GM21737 (cell line): ENCODE data around the gene POP4.
"Not testable (repeated sequence)": the region's sequence is repeated elsewhere in the genome, so short reads cannot be mapped to it uniquely, and the experiment has no call there.

ENCODE experiments used
- ATAC-seq: cut with Tn5 transposase; IDR thresholded peaks from one replicate; pipeline ENCODE4 v1.9.1; 2021; ENCODE audit warnings: mild to moderate bottlenecking, moderate library complexity; ENCODE audit not compliant: unreplicated experiment

POP4 gene

DNA sequence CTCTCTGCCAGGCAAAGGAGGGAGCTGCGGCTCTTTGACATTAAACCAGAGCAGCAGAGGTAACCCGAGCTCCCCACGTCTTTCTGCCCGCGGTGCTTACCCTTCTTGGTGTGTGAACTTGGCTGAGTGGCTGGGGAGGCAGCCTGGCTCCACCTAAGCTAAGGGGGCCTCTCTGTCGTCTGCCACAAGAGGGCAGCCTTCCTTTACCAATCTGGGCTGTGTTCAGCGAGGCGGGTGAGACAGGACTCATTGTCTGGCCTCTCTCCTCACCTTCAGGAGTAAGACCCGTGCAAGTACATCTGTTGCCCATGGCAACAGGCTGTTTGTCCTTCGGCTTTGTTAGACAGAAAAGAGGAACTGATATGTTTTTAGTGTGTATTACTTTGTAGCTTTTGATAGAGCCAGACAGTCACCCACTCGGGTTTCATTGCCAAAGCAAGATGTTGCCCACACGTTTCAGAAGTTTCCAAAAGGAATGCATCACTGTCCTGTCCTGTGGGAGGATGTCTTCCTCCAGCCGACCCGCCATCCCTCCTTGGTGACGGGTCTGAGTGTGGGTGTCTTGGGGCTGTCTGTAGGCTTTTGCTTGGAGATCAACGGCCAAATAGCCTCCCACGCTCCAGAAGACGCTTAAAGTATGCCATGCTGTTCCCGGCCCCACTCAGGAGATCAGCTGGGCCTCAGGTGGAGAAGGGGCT lies 4.6 kb downstream of the POP4 start:
- ATAC-seq = peak; percentile 62

DNA sequence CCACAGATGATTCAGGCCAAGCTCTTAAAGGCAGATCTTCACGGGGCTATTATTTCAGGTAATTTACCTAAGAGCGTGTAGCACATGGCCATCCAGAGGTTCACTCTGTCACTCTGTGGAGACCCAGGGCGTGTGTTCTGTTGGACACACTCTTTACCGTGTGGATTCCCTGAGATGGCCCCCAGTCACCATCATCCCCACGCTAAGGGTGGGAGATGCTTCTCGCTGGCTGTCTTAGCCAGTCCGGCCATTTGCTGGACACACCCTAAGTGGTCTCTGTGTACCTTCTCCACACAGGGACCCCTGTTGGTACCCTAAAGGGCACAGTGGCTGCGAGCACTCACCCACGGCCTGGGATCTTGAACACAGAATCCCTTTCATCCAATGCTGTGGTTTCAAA lies 6.0 kb downstream of the POP4 start:
- ATAC-seq = no peak

DNA sequence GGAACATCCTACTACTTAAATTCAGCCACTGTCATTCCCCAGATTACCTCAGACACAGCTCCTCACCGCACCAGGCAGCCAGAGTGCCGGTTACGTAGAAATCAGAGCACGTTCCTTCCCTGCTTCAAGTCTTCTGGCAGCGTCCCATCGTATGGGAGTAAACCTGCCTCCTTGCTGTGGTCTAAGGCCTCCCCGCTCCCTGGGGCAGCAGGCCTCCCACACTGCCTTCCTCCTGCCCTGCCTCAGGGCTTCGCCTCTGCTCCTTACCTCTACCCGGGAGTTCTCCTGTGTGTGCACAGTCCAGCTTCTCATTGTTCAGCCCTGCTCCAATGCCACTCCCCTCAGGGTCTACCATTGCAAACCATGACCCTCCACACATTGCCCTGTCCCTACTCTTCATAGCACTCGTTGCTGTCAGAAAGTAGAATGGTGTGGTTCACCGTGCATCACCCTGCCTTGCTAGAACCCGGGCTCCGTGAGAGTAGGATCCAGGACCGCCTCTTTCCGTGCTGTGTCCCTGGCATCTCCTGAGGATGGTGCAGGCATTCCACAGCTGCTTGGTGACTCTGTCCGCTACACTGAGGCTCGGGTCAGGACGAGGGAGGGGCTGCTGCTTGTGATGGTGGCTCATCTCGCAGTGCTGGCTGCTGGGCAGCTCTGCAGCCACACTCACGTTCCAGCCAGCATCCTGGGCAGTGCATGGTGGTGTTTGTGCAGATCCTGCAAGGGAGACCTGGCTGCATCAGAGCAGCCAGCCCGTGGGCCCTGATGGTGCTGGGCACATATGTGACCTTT lies 6.9 kb downstream of the POP4 start:
- no peak for ATAC-seq

DNA sequence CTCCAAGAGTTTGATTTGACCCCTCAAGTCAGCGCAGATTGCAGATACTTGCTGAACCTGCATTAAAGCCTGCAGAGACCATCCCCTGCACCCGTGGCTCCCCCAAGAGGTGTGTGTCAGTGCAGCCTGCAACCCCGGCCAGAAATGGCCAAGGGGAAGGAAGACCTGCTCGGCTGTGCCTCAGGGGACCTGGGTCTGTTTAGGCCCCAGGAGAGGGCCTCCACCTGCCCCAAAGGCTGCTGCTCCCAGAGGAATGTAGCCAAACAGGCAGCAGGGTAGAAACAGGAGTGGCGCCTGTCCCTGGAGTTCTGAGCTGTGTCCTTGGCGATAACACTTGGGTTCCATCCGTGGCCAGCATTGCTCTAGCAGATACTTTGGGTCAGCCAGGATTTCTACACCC lies 8.0 kb downstream of the POP4 start:
- ATAC-seq = no peak

DNA sequence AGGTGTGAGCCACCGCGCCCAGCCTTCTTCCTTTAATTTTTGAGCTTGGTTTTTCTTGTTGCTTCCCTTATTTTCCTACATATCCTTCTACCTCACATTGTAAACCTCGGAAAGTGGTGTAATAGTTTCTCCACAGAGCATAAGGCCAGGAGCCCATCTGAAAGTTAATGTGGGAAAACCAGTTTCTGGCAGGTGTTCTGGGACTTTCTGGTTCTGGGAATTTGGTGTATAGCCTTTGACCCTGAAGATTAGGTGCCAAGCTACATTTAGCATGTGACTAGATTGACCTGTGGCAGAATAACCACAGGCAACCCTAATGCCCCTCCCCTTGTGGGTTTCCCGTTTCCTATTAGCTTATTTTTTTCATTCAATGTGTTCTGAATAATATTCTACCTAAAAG lies 8.7 kb downstream of the POP4 start:
- no peak for ATAC-seq

DNA sequence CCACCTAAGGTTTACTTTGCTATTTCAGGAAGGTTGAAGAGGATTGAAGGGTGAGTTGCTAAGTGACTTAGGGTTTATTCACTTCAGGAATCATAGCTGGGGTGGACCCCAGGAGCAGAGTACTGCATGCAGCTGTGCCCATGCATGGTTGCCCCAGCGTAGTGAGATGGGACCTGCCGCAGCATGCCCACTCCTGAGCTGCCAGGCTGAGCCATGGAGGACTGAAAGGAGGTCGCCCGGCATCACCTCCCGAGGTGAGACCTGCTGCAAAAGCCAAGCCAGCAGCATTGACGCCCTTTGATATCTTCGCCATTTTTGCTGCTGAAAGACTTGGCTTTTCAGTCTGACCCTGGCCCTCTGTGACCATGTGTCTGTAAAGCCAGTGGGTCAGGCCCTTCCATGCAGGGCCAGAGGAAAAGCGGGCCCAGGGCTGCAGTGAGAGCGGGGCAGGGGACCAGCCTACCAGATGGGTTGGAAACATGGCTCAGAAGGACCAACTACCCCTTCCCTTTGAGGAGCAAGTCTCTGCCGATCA lies 9.9 kb downstream of the POP4 start:
- ATAC-seq = no peak

DNA sequence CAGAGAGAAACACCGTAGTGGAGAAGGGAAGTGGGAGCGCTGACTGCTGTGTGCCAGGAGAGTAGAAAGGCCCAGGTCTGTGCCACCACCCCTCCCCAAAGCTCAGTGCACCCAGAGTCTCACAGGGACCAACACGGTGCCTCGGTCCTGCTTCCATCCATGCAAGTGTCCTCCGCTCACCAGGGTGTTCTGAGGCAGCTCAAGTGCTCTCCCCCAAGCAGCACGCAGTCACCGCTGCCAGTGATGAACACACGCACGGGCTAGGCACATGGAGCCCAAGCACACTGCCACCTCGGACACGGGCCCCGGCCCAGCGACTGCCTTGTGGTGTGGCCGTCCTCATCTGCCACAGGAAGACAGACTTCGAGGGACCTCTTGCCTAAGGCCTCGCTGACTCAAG lies 10.5 kb downstream of the POP4 start:
- no peak for ATAC-seq

DNA sequence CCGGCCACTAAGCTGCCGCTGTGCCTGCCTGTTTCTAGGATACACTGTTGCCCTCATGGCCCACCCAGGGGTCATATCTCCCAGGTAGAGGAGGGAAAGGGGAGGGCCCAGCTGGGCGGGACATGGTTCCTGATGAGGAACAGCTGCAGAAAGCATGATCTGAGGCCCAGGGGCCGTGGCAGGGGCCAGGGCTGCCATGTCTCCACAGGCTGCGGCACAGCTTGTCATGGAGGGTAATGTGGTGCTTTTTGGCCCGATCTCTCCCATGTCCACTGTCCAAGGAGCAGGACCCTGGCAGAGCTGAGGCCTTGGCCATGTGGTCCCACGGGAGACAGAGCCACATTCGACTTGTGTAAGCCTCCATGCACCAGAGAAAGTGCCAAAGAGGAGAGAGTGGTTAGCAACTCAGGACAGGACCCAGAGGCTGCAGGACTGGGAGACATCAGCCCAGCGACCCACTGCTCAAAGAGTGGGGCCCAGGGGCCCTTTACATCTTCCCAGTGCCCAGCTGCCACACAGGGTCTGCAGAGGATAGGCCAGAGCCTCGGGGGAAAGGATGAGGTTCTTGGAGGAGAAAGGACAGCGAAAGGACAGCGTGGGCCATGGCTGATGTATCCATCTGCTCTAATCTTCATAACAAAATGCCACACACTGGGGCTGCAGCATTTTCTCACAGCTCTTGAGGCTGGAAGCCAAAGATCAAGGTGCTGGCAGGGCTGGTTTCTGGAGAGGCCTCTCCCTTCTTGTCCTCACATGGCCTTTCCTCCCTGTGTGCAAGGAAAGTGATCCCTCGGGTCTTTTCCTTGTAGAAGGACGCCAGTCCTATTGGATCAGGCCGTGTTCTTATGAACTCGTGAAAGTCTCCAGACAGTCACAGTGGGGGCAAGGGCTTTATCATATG lies 11.5 kb downstream of the POP4 start:
- no peak for ATAC-seq

DNA sequence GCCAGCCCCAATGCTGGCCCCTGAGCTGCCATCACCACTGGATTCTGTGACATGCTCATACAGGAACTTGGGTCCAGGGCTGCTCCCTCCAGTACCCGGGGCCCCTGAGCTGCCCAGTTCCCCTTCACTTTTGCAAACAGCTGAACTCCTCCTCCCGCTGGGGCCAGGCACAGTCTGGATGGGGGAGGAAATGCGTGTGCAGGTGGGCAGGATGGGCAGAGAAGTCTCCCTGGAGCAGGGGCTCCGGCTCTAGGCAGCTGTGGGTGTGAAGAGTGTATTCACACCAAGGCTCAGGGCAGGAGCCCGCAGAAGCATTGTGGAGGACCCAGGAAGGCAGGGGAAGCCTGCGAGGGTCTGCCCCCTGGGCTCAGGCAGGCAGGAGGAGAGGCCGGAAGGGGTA lies 12.4 kb downstream of the POP4 start:
- no peak for ATAC-seq

DNA sequence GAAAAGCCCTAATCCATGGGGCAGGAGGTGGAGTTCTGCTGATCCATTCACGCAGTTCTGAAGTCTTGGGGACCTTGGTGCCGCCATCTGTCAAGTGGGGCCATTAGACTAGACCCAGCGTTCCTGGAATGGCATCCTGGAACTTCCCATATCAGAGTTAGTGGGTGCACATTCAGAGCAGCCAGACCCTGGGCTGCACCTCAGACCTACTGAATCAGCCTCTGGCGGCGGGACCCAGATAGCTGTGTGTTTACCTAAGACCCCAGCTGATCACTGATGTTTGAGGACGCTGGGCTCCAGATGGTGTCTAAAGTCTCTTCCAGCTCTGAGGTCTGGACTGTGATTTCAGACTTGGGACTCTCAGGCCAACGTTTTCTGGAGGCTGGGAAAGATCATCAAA lies 12.8 kb downstream of the POP4 start:
- ATAC-seq = no peak

DNA sequence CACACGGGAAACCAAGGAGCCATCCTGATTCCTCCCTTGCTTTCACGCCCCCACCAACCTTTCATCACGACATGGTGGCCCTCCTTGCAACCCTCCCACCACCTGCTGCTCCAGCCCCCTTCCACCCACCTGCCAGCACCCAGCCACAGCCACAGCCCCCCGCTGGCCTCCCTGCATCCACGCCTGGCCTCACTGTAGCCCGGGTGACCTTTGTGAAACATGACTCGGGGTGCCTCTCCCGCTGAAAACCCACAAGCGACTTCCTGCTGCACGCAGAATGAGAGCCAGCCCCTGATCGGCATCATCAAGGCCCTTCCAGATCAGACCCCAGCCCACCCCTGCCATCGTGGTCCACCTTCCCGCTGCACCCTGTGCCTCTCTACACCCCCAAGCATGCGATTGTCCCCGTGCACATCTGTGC lies 14.9 kb downstream of the POP4 start:
- no peak for ATAC-seq

DNA sequence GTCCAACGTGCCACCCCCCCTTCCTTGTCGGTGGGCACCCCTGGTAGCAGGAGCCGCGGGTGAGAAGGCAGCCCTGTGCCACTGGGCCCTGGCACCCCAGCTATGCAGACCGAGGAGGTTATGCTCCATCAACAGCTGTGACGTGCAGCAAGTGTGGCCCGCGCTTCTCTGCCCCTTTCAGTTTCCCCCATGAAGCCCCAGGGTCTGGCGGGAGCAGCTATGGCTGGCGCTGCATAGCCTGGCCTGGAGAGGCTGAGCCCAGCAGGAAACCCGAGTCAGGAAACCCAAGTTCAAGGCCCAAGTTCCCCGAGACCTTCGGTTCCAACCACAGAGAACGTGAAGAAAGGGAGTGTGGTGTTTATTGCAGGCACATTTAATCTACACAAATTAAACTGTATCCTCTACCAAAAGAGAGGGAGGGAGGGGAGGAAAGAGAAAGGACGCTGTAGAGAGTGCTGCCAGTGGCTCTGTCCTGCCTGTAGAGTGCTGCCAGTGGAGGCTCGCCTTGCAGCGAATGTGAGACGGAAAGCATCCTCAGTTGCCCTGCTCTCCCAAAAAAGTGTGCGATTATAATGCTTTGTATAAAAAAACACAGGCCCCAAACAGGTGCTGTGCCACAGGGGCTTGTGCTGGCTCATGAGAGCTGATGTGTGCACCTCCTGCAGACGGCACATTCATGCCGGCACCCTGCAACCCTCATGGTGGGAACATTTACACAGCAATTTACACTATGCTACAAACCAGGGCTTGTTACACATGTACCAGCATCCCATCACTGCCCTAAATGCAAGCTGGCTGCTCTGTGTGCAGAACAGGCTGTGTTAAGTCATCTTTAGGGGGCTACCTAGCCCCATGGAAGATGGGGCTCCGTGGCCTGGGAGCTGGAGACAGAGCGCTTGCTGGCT lies 16.3 kb downstream of the POP4 start:
- ATAC-seq = no peak

DNA sequence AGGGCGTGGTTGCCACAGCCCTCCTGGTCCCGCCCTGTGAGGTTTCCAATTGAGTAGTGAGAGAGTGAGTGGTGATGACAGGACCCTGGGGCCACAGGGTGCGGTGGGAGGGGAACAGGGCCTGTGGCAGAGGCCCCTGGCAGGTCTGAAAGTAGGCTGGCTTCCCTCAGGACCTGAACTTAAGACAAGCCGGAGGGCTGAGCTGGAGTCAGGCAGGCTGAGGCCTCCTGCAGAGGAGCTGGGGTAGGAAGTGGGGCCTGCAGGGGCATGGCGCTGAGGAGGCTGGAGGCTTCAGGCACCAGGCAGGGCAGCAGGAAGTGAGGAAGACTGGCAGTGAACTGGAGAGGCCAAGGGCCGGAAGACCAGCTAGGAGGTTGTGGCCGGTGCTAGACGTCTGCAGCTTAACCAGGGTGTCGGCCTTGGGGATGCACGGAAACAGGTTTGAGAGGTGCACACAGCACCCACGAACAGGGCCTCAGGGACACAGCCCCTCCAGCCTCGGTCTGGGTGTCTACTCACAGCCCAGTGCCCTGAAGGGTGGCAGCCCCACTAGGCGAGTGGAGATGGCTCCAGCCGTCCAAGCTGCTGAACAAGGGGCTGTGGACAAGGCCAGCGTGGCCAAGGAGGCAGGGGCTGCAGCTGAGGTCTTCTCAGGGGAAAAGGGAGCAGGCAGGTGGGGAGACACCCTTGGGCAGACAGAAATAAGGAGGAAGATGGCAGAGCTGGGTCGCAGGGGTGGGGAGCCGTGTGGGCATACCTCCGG lies 17.8 kb downstream of the POP4 start:
- ATAC-seq = no peak

DNA sequence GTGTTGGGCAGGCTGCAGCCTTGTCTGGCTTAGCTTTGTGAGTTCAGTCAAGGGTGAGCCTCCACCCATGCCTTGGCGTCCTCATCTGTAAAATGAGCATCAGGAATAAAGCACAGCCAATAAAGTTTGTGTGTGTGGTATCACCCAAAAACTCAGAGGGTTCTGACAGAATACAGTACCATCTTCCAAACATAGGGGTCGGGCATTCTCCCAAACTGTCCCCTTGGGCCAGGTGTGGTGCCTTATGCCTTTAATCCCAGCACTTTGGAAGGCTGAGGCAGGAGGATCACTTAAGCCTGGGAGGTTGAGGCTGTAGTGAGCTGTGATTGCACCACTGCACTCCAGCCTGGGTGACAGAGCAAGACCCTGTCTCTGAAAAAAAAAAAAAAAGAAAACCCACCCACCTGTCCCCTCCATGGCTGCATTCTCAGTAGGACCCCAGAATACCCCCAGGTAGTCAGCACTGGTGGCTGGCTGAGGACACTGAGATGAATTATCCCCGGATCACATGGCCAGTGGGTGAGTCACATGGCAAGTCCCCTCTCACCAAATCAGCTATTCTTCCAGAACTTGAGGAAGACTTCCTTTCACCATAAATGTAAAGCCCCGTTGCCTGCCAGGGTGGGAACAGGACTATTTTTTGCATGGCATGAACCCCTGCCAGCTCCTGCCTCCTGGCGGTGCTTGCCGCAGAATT lies 18.6 kb downstream of the POP4 start:
- ATAC-seq = no peak

DNA sequence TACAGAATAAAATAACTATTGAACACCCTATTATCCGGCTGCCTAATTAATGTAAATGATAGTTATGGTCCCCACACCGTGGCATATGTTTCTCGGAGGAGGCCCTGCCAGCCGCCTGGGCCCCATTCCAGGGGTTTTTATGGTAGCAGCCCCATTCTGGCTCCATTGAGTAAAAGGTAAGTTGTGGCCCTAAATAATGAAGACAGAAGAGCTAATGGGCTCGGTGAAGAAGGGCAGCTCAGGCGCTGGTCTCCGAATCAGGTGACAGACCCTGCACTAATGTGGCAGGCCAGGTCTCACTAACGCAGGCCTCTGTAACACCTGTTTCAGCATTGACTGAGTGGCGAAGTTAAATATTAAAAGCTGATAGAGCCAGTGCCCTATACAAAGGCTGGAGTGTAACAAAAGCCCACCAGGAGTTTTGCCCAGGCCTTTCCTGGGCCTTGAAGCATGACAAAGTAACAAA lies 19.1 kb downstream of the POP4 start:
- ATAC-seq = no peak

DNA sequence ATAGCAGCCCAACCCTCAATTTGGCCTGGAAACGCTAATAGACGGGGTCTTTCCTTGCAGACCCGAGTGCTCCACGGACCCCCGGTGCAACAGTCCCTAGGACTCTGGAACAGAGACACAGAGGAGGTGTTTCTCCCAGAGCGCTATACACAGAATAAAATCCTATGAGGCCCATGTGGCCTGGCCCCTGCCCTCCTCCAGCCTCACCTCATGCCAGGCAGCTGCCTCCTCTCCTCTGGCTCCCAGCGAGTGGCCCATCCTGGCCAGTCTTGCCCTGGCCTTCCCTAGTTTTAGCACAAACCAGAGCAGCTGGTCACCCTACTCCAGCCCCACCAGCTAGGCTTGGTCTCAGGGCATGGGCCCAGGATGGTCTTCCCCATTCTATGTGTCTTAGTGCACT lies 20.3 kb downstream of the POP4 start:
- ATAC-seq = no peak

DNA sequence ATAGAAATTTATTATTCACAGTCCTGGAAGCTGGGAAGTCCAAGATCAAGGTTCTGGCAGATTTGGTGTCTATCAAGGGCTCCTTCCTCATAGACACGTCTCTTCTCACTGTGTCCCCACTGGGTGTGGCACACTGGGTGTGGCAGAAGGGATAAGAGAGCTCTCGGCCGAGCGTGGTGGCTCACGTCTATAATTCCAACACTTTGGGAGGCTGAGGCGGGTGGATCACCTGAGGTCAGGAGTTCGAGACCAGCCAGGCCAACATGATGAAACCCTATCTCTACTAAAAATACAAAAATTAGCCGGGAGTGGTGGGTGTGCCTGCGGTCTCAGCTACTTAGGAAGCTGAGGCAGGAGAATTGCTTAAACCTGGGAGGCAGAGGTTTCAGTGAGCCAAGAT lies 20.7 kb downstream of the POP4 start:
- not testable (repeated sequence) for ATAC-seq

DNA sequence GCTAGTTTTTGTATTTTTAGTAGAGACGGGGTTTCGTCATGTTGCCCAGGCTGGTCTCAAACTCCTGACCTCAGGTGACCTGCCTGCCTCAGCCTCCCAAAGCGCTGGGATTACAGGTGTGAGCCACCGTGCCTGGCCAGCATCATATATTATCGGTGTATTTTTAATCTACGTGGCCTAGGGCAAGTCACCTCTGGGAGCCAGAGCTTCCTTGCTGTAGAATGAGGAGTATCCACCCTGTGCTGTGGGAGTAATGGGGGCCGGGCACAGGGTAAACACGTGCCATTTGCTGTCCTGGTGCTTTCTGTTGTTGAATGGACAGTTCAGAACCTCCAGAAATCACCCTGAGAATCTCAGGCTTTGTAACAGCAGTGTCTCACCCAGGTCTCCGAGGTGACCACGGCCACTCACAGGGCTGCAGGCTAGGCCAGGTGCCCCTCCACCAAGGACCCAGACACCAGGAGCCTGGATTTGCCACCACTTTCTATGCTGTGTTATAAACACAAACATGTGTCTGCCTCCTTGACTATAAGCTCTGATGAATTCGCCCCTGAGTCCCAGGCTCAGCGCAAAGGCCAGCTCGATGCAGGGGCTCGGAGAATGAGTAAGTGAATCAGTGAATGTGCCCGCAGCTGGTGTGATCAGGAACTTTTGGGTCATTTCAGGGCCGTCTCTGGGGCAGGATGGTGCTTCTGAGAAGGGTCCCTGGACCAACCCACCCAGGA lies 22.7 kb downstream of the POP4 start:
- ATAC-seq = no peak
